ENCODE data around the gene NDUFA13.
A peak's percentile ranks its signal among the peaks of the same experiment; 100 is the strongest.

NDUFA13 gene

GRCh38 chr19:19486343-19487076 is 29.5 kb upstream of the NDUFA13 start:
- H3K4me1 Mint-ChIP-seq: peaks cover 72% of the 10 kb centered on the region
- H3K27me3 Mint-ChIP-seq: no peaks in the 10 kb centered on the region
- peak overlapping the region; percentile 35 for H3K27ac Mint-ChIP-seq
- H3K9me3 Mint-ChIP-seq: no peaks in the 10 kb centered on the region
- H3K36me3 Mint-ChIP-seq: peaks cover 3% of the 10 kb centered on the region
- H3K4me3 Mint-ChIP-seq: no peak overlapping the region

GRCh38 chr19:19487077-19487949 is 28.7 kb upstream of the NDUFA13 start:
- Mint-ChIP-seq H3K4me1 (peaks cover 67% of the 10 kb centered on the region), H3K27me3 (no peaks in the 10 kb centered on the region), H3K9me3 (no peaks in the 10 kb centered on the region), H3K4me3 (peak overlapping the region; percentile 15), H3K36me3 (peaks cover 3% of the 10 kb centered on the region), H3K27ac (peak overlapping the region; percentile 91)

- H3K9me3 Mint-ChIP-seq: no peaks in the 10 kb centered on the region
- H3K4me1 Mint-ChIP-seq: peaks cover 59% of the 10 kb centered on the region
These were observed 27.8 kb upstream of the NDUFA13 start for GRCh38 chr19:19487950-19488874.

GRCh38 chr19:19488875-19489690 is 26.9 kb upstream of the NDUFA13 start:
- no peaks in the 10 kb centered on the region for H3K27me3 Mint-ChIP-seq
- H3K4me1 Mint-ChIP-seq: peaks cover 54% of the 10 kb centered on the region
- peak overlapping the region; percentile 61 for H3K4me3 Mint-ChIP-seq
- no peaks in the 10 kb centered on the region for H3K36me3 Mint-ChIP-seq
- H3K27ac Mint-ChIP-seq: peak overlapping the region; percentile 95
- no peaks in the 10 kb centered on the region for H3K9me3 Mint-ChIP-seq

More at GRCh38 chr19:19487950-19488874, 27.8 kb upstream of the NDUFA13 start:
- peaks cover under 1% of the 10 kb centered on the region for H3K36me3 Mint-ChIP-seq
- H3K27ac Mint-ChIP-seq: peak overlapping the region; percentile 95
- no peaks in the 10 kb centered on the region for H3K27me3 Mint-ChIP-seq
- H3K4me3 Mint-ChIP-seq: peak overlapping the region; percentile 61

GRCh38 chr19:19489804-19490204 is 26.2 kb upstream of the NDUFA13 start:
- Mint-ChIP-seq H3K4me1 (peaks cover 53% of the 10 kb centered on the region), H3K27me3 (no peaks in the 10 kb centered on the region), H3K27ac (peak overlapping the region; percentile 95), H3K4me3 (peak overlapping the region; percentile 26), H3K36me3 (peaks cover 1% of the 10 kb centered on the region), H3K9me3 (no peaks in the 10 kb centered on the region)

GRCh38 chr19:19490214-19490968 is 25.6 kb upstream of the NDUFA13 start:
- Mint-ChIP-seq H3K27me3 (no peaks in the 10 kb centered on the region), H3K36me3 (peaks cover 2% of the 10 kb centered on the region), H3K27ac (peak overlapping the region; percentile 65), H3K4me3 (peak overlapping the region; percentile 26), H3K4me1 (peaks cover 52% of the 10 kb centered on the region), H3K9me3 (no peaks in the 10 kb centered on the region)

- Mint-ChIP-seq H3K9me3 (no peaks in the 10 kb centered on the region), H3K4me3 (no peak overlapping the region), H3K27me3 (no peaks in the 10 kb centered on the region), H3K4me1 (peaks cover 43% of the 10 kb centered on the region), H3K27ac (no peak overlapping the region), H3K36me3 (peaks cover 2% of the 10 kb centered on the region)
These were observed 24.6 kb upstream of the NDUFA13 start for GRCh38 chr19:19491321-19492025.

- Mint-ChIP-seq H3K27me3 (no peaks in the 10 kb centered on the region), H3K4me1 (peaks cover 36% of the 10 kb centered on the region), H3K9me3 (no peaks in the 10 kb centered on the region), H3K36me3 (peaks cover 2% of the 10 kb centered on the region), H3K4me3 (no peak overlapping the region), H3K27ac (no peak overlapping the region)
These were observed 23.9 kb upstream of the NDUFA13 start for GRCh38 chr19:19492026-19492610.

GRCh38 chr19:19493841-19494546 is 22.0 kb upstream of the NDUFA13 start:
- no peak overlapping the region for H3K27ac Mint-ChIP-seq

GRCh38 chr19:19495614-19496603 is 20.1 kb upstream of the NDUFA13 start:
- H3K4me3 Mint-ChIP-seq: no peak overlapping the region

More at GRCh38 chr19:19493841-19494546, 22.0 kb upstream of the NDUFA13 start:
- H3K4me3 Mint-ChIP-seq: no peak overlapping the region
- H3K27me3 Mint-ChIP-seq: no peaks in the 10 kb centered on the region
- H3K4me1 Mint-ChIP-seq: peaks cover 18% of the 10 kb centered on the region
- no peaks in the 10 kb centered on the region for H3K9me3 Mint-ChIP-seq
- peaks cover 2% of the 10 kb centered on the region for H3K36me3 Mint-ChIP-seq

GRCh38 chr19:19498255-19498991 is 17.6 kb upstream of the NDUFA13 start:
- no peaks in the 10 kb centered on the region for H3K4me1 Mint-ChIP-seq
- H3K27ac Mint-ChIP-seq: no peak overlapping the region
- no peaks in the 10 kb centered on the region for H3K27me3 Mint-ChIP-seq
- no peak overlapping the region for H3K4me3 Mint-ChIP-seq
- H3K9me3 Mint-ChIP-seq: no peaks in the 10 kb centered on the region
- H3K36me3 Mint-ChIP-seq: peaks cover 4% of the 10 kb centered on the region

More at GRCh38 chr19:19495614-19496603, 20.1 kb upstream of the NDUFA13 start:
- H3K4me1 Mint-ChIP-seq: no peaks in the 10 kb centered on the region
- H3K9me3 Mint-ChIP-seq: no peaks in the 10 kb centered on the region
- peaks cover 2% of the 10 kb centered on the region for H3K36me3 Mint-ChIP-seq
- no peaks in the 10 kb centered on the region for H3K27me3 Mint-ChIP-seq
- H3K27ac Mint-ChIP-seq: peak overlapping the region; percentile 23

Measured in activated naive CD4-positive, alpha-beta T cell treated with anti-CD3 and anti-CD28 coated beads, Interleukin-2, amount 50 U/mL, for 24 hours (primary cell).